ENCODE results near the gene NEURL1. TPM values are rescaled to one million over a fixed set of nuclear protein-coding genes. Genes with fewer than 3 reads are reported as not detected.

NEURL1 gene
- total RNA-seq, 1 donor from 2014 or later = 1.3 TPM

GRCh38 chr10:103452506-103453230, 40.8 kb upstream of the NEURL1 start:
- H3K4me3 ChIP-seq (ENCODE audit: low read depth, low read length) = peak overlapping the region; percentile 31
- H3K27me3 ChIP-seq (ENCODE audit: control insufficient read depth, insufficient read depth, low read length) = no peaks in the 10 kb centered on the region
- peaks cover 2% of the 10 kb centered on the region for H3K36me3 ChIP-seq (ENCODE audit: control insufficient read depth, insufficient read depth, low read length)
- no peak for DNase-seq (ENCODE audit: low read depth)
- TF ChIP-seq CTCF (IDR thresholded peaks at IDR 0.05; ENCODE audit: insufficient read depth, low read length, poor library complexity, severe bottlenecking) = no peak

DNA sequence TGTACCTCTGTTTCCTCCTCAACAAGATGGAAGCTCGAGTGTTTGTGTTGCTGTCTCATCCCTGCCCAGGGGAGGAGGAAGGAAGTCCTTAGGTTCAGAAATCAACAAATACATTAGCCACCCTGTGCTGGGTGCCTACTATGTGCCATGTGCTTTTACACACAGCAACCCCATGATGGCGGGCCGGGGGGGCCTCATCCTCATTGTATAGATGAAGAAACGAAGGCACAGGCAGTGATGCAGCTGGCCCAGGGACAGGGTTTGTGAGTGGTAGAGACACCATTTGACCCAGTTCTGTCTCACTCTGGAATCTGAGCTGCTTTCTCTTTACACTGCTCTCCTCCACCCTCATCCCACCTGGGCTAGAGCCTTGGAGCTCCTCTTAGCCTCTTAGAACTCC, 39.5 kb upstream of the NEURL1 start:
- DNase-seq (ENCODE audit: low read depth) = no peak
- peaks cover 2% of the 10 kb centered on the region for H3K36me3 ChIP-seq (ENCODE audit: control insufficient read depth, insufficient read depth, low read length)
- H3K27me3 ChIP-seq (ENCODE audit: control insufficient read depth, insufficient read depth, low read length) = no peaks in the 10 kb centered on the region
- no peak for TF ChIP-seq CTCF (IDR thresholded peaks at IDR 0.05; ENCODE audit: insufficient read depth, low read length, poor library complexity, severe bottlenecking)
- H3K4me3 ChIP-seq (ENCODE audit: low read depth, low read length) = no peak overlapping the region

DNA sequence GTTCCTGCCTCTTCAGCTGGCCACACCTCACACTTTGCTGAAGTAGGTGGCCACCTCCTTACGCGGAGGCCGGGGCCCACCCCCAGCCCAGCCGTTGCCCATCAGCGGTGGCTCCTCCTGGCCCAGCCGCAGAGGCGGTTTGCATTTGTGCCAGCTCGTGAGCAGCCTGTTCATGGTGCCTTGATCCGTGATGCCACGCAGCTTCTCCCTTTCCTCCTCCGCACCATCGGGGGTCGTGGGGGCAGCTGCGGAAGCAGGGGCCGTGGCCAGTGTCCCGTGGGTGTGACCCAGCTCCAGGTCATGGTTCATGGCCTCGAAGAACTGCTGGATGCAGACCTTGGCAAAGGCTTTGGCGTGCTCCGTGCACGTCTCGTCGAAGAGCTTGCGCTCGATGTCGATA, 38.3 kb upstream of the NEURL1 start:
- no peak for TF ChIP-seq CTCF (IDR thresholded peaks at IDR 0.05; ENCODE audit: insufficient read depth, low read length, poor library complexity, severe bottlenecking)
- no peak for DNase-seq (ENCODE audit: low read depth)
- H3K27me3 ChIP-seq (ENCODE audit: control insufficient read depth, insufficient read depth, low read length) = peaks cover 3% of the 10 kb centered on the region
- no peaks in the 10 kb centered on the region for H3K36me3 ChIP-seq (ENCODE audit: control insufficient read depth, insufficient read depth, low read length)
- H3K4me3 ChIP-seq (ENCODE audit: low read depth, low read length) = no peak overlapping the region

GRCh38 chr10:103456074-103456660, 37.3 kb upstream of the NEURL1 start:
- Histone ChIP-seq H3K36me3 (ENCODE audit: control insufficient read depth, insufficient read depth, low read length) (no peaks in the 10 kb centered on the region), H3K4me3 (ENCODE audit: low read depth, low read length) (no peak overlapping the region), H3K27me3 (ENCODE audit: control insufficient read depth, insufficient read depth, low read length) (peaks cover 5% of the 10 kb centered on the region)
- no peak for DNase-seq (ENCODE audit: low read depth)
- no peak for TF ChIP-seq CTCF (IDR thresholded peaks at IDR 0.05; ENCODE audit: insufficient read depth, low read length, poor library complexity, severe bottlenecking)

GRCh38 chr10:103457176-103457712, 36.3 kb upstream of the NEURL1 start:
- DNase-seq (ENCODE audit: low read depth) = no peak
- H3K4me3 ChIP-seq (ENCODE audit: low read depth, low read length) = no peak overlapping the region
- no peaks in the 10 kb centered on the region for H3K36me3 ChIP-seq (ENCODE audit: control insufficient read depth, insufficient read depth, low read length)
- no peak for TF ChIP-seq CTCF (IDR thresholded peaks at IDR 0.05; ENCODE audit: insufficient read depth, low read length, poor library complexity, severe bottlenecking)
- peaks cover 5% of the 10 kb centered on the region for H3K27me3 ChIP-seq (ENCODE audit: control insufficient read depth, insufficient read depth, low read length)
